ENCODE results near the gene TC2N. TPM values are rescaled to one million over a fixed set of nuclear protein-coding genes. Genes with fewer than 3 reads are reported as not detected.

Gene TC2N
- total RNA-seq, 1 donor from 2014 or later: not detected

DNA sequence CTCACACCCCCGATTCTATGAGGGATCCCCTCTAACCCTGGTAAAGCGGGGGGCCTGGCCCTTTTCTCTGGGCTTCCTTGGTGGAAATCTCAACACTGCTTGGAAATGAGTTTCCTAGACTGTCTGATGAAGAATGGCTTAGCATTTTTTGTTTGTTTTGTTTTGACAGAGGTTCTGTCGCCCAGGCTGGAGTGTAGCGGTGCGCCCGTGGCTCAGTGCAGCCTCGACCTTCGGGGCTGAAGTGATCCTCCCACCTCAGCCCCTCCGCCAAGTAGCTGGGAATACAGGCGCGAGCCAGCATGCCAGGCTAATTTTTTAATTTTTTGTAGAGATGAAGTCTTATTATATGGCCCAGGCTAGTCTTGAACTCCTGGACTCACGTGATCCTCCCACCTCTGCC, 30.3 kb downstream of the TC2N start:
- TF ChIP-seq, protein P1, sequence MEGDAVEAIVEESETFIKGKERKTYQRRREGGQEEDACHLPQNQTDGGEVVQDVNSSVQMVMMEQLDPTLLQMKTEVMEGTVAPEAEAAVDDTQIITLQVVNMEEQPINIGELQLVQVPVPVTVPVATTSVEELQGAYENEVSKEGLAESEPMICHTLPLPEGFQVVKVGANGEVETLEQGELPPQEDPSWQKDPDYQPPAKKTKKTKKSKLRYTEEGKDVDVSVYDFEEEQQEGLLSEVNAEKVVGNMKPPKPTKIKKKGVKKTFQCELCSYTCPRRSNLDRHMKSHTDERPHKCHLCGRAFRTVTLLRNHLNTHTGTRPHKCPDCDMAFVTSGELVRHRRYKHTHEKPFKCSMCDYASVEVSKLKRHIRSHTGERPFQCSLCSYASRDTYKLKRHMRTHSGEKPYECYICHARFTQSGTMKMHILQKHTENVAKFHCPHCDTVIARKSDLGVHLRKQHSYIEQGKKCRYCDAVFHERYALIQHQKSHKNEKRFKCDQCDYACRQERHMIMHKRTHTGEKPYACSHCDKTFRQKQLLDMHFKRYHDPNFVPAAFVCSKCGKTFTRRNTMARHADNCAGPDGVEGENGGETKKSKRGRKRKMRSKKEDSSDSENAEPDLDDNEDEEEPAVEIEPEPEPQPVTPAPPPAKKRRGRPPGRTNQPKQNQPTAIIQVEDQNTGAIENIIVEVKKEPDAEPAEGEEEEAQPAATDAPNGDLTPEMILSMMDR (conservative IDR thresholded peaks at IDR 0.05): no peak
- Mint-ChIP-seq H3K27ac (ENCODE audit: unreplicated experiment) (no peak overlapping the region), H3K4me3 (peak overlapping the region; percentile 50), H3K9me3 (peaks cover 9% of the 10 kb centered on the region), H3K4me1 (no peaks in the 10 kb centered on the region), H3K36me3 (ENCODE audit: low read depth) (peaks cover 2% of the 10 kb centered on the region), H3K27me3 (ENCODE audit: low read depth) (peaks cover 88% of the 10 kb centered on the region)
- no peak for DNase-seq (ENCODE audit: low read depth, low spot score)

DNA sequence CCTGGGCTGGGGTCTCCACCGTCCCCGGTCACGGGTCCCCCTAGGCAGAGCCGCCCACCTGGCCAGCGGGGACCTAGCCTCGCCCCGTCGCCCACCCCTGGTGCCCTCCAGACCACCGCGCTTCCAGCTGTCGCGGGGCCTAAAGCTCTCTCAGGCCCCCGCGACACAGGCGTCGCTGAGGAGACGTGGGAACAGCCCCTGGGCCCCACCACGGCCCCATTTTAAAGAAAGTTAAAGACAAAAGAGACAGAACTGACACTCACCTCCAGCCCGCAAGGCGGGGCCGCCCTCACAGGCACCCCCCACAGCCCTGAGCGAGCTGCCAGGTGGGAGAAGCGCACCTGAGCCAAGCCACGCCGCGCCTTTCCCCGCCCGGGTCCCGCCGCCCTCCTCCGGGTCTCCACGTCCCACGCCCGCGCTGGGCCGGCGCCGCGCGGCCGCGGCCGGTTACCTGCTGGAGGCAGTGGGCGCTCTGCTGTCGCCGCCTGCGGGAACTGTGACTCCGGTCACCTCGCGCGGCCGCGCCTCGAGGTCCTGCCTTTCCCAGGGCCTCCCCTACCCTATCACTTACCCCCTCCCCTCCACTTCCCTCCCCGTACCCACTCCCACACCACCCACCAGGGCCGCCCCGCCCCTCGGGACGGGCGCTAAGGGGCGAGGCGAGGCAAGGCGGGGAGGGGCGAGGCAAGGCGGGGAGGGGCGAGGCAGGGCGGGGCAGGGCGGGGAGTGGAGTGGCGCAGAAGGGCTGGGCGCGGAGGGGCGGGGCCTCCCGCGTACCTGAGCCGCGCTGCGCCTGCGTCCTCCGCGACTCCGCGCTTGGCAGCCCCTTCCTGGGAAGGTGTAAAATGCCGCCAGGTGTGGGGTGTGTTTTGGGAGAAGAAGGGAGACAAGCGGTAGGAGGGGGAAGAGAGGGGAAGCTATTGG, 31.2 kb downstream of the TC2N start:
- H3K4me3 Mint-ChIP-seq: peak overlapping the region; percentile 50
- peak; percentile 18 for DNase-seq (ENCODE audit: low read depth, low spot score)
- peaks cover 9% of the 10 kb centered on the region for H3K9me3 Mint-ChIP-seq
- TF ChIP-seq, protein P1 (conservative IDR thresholded peaks at IDR 0.05): no peak
- H3K27me3 Mint-ChIP-seq (ENCODE audit: low read depth): peaks cover 92% of the 10 kb centered on the region
- no peak overlapping the region for H3K27ac Mint-ChIP-seq (ENCODE audit: unreplicated experiment)
- peaks cover 2% of the 10 kb centered on the region for H3K36me3 Mint-ChIP-seq (ENCODE audit: low read depth)
- H3K4me1 Mint-ChIP-seq: no peaks in the 10 kb centered on the region

DNA sequence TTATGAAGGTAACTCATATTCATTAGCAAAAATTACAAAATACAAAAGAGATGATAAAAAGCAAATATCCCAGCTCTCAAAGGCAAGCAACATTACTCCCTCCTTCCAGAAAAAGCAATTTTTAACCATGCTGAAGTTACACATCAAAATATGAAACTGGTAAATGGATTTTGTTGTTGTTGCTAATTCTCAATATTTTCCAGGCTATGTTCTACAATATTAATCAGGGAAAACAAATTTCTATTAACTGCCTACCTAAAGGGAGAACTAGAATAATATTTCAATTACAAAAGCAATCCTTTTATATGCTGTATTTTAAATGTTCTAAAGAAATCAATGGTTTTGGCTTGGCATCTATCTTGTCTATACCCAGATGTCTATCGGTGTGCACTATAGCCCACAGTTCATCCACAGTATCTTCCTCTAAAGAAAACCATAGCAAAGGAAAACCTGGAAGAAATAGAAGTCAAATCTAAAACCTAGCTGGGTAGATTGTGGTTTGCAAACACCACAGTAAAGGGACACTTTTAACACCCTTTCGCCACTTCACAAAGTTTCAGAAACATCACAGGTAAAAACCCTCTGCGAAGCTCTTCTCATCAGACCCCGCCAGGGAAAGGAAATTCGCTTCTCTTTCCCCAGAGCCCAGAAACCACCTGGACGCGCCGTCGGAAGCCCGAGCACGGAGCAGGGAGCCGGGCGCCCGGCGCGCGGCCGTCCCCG, 32.0 kb downstream of the TC2N start:
- Mint-ChIP-seq H3K9me3 (peaks cover 9% of the 10 kb centered on the region), H3K27ac (ENCODE audit: unreplicated experiment) (no peak overlapping the region), H3K36me3 (ENCODE audit: low read depth) (peaks cover 2% of the 10 kb centered on the region), H3K27me3 (ENCODE audit: low read depth) (peaks cover 88% of the 10 kb centered on the region), H3K4me1 (no peaks in the 10 kb centered on the region), H3K4me3 (peak overlapping the region; percentile 31)
- TF ChIP-seq, protein P1 (conservative IDR thresholded peaks at IDR 0.05): no peak
- no peak for DNase-seq (ENCODE audit: low read depth, low spot score)

DNA sequence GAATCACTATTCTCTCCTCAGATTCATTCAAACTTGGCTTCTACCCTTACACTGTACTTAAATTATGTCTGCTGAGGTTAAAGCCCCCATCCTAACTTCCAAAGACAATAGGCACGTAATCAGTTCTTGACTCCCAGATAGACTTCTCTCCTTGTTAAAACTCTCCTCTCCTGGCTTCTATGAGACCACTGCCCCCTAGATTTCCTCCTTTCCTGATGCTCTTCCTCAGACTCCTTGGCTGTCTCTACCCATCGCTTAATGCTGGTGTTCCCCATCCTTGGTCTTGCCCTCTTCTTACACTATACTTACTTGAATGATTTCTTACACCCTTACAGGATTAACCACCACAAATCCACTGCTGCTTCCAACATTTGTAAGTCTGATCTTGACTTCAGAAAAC, 32.8 kb downstream of the TC2N start:
- TF ChIP-seq, protein P1 (conservative IDR thresholded peaks at IDR 0.05): no peak
- Mint-ChIP-seq H3K9me3 (peaks cover 9% of the 10 kb centered on the region), H3K27ac (ENCODE audit: unreplicated experiment) (no peak overlapping the region), H3K36me3 (ENCODE audit: low read depth) (peaks cover 2% of the 10 kb centered on the region), H3K4me3 (no peak overlapping the region), H3K4me1 (no peaks in the 10 kb centered on the region), H3K27me3 (ENCODE audit: low read depth) (peaks cover 89% of the 10 kb centered on the region)
- DNase-seq (ENCODE audit: low read depth, low spot score): no peak

DNA sequence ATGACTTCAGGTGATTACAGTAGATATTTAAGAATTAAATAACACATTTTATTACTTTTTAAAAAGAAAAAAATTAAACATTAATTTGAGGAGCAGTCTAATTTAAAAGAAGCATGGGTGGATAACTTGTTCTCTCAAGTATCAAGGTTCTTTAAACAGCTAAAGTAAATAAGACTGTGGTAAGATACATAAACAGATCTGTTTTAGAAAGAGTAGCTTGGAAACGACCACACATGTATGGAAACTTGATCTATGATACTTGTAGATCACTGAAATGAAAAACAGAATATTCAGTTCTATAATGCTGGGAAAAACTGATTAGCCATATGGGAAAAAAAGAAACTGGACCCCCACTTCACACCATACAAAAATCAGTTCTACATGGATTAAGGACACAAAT, 36.0 kb downstream of the TC2N start:
- DNase-seq (ENCODE audit: low read depth, low spot score): no peak
- no peak overlapping the region for H3K4me3 Mint-ChIP-seq
- peaks cover 75% of the 10 kb centered on the region for H3K27me3 Mint-ChIP-seq (ENCODE audit: low read depth)
- H3K27ac Mint-ChIP-seq (ENCODE audit: unreplicated experiment): no peak overlapping the region
- peaks cover 12% of the 10 kb centered on the region for H3K9me3 Mint-ChIP-seq
- H3K4me1 Mint-ChIP-seq: no peaks in the 10 kb centered on the region
- TF ChIP-seq, protein P1 (conservative IDR thresholded peaks at IDR 0.05): no peak
- peaks cover 2% of the 10 kb centered on the region for H3K36me3 Mint-ChIP-seq (ENCODE audit: low read depth)
